Breast epithelium (tissue), 4 donors: ENCODE measurements around the gene KNSTRN. TPM values are rescaled to one million over a fixed set of nuclear protein-coding genes. Genes with fewer than 3 reads are reported as not detected.

Experiments used
- DNase-seq, 2 donors: peaks; one replicate each; pipeline ENCODE4 v3.0.0-alpha.2; 2019; ENCODE audit warnings: low spot score in 2 of 2
- H3K27ac ChIP-seq, 2 donors: fragments of 200-600 bp; sonication (generic) in 1 of 2; one replicate each; pipeline ENCODE4 v1.5.1; 2016 to 2019; ENCODE audit warnings: mild to moderate bottlenecking in 1 of 2
- H3K27me3 ChIP-seq, 2 donors: fragments of 200-600 bp; sonication (generic) in 1 of 2; one replicate each; pipeline versions ENCODE4 v1.5.1 to v1.6.0; 2017 to 2019; ENCODE audit warnings: control low read depth in 1 of 2, mild to moderate bottlenecking in 1 of 2
- H3K36me3 ChIP-seq: fragments of 200-600 bp; one replicate; pipeline ENCODE4 v1.5.1; 2019
- H3K4me1 ChIP-seq, 2 donors: fragments of 200-600 bp; sonication (generic); one replicate each; pipeline ENCODE4 v1.5.1; 2016 to 2019; ENCODE audit warnings: control low read depth in 1 of 2
- H3K4me3 ChIP-seq, 3 donors: fragments of 200-600 bp; sonication (generic); 1 replicate in 2 of 3; 2 replicates in 1 of 3; pipeline ENCODE4 v1.5.1; 2016 to 2019; ENCODE audit warnings: mild to moderate bottlenecking in 3 of 3, moderate library complexity in 2 of 3
- H3K9me3 ChIP-seq, 2 donors: fragments of 200-600 bp; sonication (generic) in 1 of 2; one replicate each; pipeline ENCODE4 v1.5.1; 2016 to 2019; ENCODE audit warnings: control low read depth in 1 of 2
- POLR2A ChIP-seq: fragments of 450-650 bp; IDR thresholded peaks from one replicate; pipeline ENCODE4 v1.6.1; 2016; ENCODE audit warnings: antibody characterized with exemption, mild to moderate bottlenecking, moderate library complexity
- POLR2AphosphoS5 ChIP-seq, 3 donors: sonication (generic); formaldehyde crosslinking; IDR thresholded peaks; one replicate each; pipeline ENCODE4 v1.6.1; 2017; ENCODE audit warnings: antibody characterized with exemption in 3 of 3
- intact Hi-C: fragments of 100-400 bp; cut with DNase I; formaldehyde crosslinking; loops from one replicate; pipeline ENCODE4 v1.15.1; 2023; ENCODE audit warnings: low total_unique reads
- total RNA-seq, 3 donors: library from RNA; depleted of rRNA; stranded (reverse); fragments of >200 nt; gene quantifications; one replicate each; pipeline ENCODE4 v1.1.0, GENCODE V29; 2016
- TF ChIP-seq, protein P1 (sequence below), 3 donors: fragments of 450-650 bp; IDR thresholded peaks; one replicate each; pipeline ENCODE4 v1.5.1; 2016 to 2017; ENCODE audit warnings: antibody characterized with exemption in 3 of 3, mild to moderate bottlenecking in 3 of 3, moderate library complexity in 3 of 3

KNSTRN gene
- total RNA-seq, 3 donors from 2014 or later: 9.1 to 19.8 (median 12.1) TPM

DNA sequence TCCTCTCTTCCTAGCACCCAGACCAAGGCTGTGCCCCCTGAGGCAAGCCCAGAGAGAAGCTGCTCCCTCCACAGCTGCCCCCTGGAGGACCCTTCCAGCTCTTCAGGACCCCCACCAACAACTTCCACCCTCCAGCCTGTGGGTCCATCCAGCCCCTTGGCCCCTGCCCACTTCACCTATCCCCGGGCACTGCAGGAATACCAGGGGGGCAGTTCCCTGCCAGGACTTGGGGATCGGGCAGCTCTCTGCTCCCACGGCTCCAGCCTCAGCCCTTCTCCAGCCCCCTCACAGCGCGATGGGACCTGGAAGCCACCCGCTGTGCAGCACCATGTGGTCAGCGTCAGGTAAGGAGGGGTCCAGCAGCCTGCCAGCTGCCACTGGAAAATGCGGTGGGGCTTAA lies 18.9 kb upstream of the KNSTRN start:
- Histone ChIP-seq H3K9me3 (no peaks in the 10 kb centered on the region), H3K4me1 (peaks cover 2 to 10% of the 10 kb centered on the region in 2 donors), H3K4me3 (no peak overlapping the region), H3K27ac (no peak overlapping the region), H3K36me3 (no peaks in the 10 kb centered on the region), H3K27me3 (no peaks in the 10 kb centered on the region)
- DNase-seq: no peak
- TF ChIP-seq POLR2AphosphoS5 (IDR thresholded peaks at IDR 0.05) (no peak), POLR2A (no peak)
- TF ChIP-seq, protein P1, sequence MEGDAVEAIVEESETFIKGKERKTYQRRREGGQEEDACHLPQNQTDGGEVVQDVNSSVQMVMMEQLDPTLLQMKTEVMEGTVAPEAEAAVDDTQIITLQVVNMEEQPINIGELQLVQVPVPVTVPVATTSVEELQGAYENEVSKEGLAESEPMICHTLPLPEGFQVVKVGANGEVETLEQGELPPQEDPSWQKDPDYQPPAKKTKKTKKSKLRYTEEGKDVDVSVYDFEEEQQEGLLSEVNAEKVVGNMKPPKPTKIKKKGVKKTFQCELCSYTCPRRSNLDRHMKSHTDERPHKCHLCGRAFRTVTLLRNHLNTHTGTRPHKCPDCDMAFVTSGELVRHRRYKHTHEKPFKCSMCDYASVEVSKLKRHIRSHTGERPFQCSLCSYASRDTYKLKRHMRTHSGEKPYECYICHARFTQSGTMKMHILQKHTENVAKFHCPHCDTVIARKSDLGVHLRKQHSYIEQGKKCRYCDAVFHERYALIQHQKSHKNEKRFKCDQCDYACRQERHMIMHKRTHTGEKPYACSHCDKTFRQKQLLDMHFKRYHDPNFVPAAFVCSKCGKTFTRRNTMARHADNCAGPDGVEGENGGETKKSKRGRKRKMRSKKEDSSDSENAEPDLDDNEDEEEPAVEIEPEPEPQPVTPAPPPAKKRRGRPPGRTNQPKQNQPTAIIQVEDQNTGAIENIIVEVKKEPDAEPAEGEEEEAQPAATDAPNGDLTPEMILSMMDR (IDR thresholded peaks at IDR 0.05): no peak
- intact Hi-C loops: loop anchor here (10.0 kb wide), 1 partner anchor 61 kb away; no protein-coding TSS in a partner anchor

GRCh38 chr15:40364251-40364650 lies 18.3 kb upstream of the KNSTRN start:
- intact Hi-C loops: loop anchor here (10.0 kb wide), 1 partner anchor 61 kb away; no protein-coding TSS in a partner anchor
- Histone ChIP-seq H3K9me3 (no peaks in the 10 kb centered on the region), H3K27ac (no peak overlapping the region), H3K4me3 (no peak overlapping the region), H3K27me3 (no peaks in the 10 kb centered on the region), H3K4me1 (peaks cover 0 to 7% of the 10 kb centered on the region in 2 donors), H3K36me3 (no peaks in the 10 kb centered on the region)
- DNase-seq: no peak
- TF ChIP-seq, protein P1 (IDR thresholded peaks at IDR 0.05): no peak
- TF ChIP-seq POLR2AphosphoS5 (IDR thresholded peaks at IDR 0.05) (no peak), POLR2A (no peak)

DNA sequence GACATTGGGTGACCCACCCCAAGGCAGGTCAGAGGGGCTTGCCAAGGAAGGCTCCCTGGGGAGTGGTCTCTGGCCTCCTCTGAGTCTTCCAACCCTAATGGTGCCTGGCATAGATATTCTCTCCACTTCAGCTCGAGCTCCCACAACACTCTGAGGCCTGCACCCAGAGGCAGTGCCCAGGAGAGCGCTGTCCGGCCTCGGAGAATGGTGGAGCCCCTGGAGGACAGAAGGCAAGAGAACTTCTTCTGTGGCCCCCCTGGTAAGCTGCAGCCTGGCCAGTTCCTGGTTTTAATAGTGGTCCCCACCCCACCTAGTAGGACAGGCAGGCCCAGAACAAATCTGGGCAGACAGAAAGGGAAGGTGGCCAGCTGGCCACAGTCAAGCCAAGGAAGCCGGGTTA lies 17.5 kb upstream of the KNSTRN start:
- Histone ChIP-seq H3K36me3 (no peaks in the 10 kb centered on the region), H3K27me3 (no peaks in the 10 kb centered on the region), H3K4me3 (no peak overlapping the region), H3K27ac (no peak overlapping the region), H3K9me3 (no peaks in the 10 kb centered on the region), H3K4me1 (peaks cover 0 to 7% of the 10 kb centered on the region in 2 donors)
- DNase-seq: no peak
- intact Hi-C loops: loop anchor here (10.0 kb wide), 1 partner anchor 60 kb away; no protein-coding TSS in a partner anchor
- TF ChIP-seq POLR2AphosphoS5 (IDR thresholded peaks at IDR 0.05) (no peak), POLR2A (no peak)
- TF ChIP-seq, protein P1 (IDR thresholded peaks at IDR 0.05): no peak

- Histone ChIP-seq H3K4me1 (peaks cover 0 to 7% of the 10 kb centered on the region in 2 donors), H3K36me3 (no peaks in the 10 kb centered on the region), H3K9me3 (no peaks in the 10 kb centered on the region), H3K4me3 (no peak overlapping the region), H3K27ac (no peak overlapping the region), H3K27me3 (no peaks in the 10 kb centered on the region)
- intact Hi-C loops: loop anchor here (10.0 kb wide), 1 partner anchor 59 kb away; no protein-coding TSS in a partner anchor
- DNase-seq: no peak
- TF ChIP-seq, protein P1 (IDR thresholded peaks at IDR 0.05): no peak
Measured at GRCh38 chr15:40365624-40366456, 16.7 kb upstream of the KNSTRN start.
